GM21447 (cell line): ENCODE measurements around the gene JKAMP.
A peak's percentile ranks its signal among the peaks of the same experiment; 100 is the strongest.
"Not testable (repeated sequence)": the region's sequence is repeated elsewhere in the genome, so short reads cannot be mapped to it uniquely, and the experiment has no call there.

Source experiments
- ATAC-seq: cut with Tn5 transposase; IDR thresholded peaks from one replicate; pipeline ENCODE4 v1.9.1; 2021; ENCODE audit not compliant: unreplicated experiment

JKAMP gene, protein sequence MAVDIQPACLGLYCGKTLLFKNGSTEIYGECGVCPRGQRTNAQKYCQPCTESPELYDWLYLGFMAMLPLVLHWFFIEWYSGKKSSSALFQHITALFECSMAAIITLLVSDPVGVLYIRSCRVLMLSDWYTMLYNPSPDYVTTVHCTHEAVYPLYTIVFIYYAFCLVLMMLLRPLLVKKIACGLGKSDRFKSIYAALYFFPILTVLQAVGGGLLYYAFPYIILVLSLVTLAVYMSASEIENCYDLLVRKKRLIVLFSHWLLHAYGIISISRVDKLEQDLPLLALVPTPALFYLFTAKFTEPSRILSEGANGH

DNA sequence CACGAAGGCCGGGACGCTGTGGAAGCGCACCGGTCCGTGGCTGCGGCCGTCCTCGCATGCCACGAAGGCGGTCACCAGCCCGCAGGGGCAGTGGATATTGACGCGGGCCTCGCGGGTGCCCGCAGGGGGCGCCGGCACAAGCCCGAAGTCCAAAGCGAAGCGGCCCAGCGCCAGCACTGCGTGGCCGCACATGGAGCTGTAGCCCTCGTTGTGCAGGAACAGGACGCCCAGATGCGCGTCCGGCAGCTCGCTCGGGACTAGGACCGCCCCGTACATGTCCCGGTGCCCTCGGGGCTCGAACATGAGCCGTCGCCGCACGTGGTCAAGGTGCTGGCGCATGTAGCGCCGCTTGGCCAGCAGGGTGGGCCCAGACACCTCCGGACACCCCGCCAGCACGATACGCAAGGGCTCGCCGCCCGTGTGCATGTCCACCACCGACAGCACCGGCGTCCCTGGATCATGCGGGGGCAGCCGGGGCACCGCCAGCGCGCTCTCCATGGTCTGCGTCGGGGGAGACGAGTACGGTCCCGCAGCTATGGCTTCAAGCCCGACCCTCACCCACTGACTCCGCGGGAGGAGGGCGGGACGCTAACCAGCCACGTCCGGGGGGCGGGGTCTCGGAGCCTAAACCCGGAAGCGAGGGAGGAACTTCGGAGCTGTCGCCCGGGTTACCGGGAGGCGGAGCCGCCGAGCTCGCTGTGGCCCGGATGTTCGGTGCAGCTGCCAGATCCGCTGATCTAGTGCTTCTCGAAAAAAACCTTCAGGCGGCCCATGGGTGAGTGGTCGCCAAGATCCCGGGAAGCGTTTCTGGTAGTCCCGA lies at the start of gene JKAMP, which contains the start of gene L3HYPDH:
JKAMP (plus strand) TSS at position 699 of the 820 bp plus-strand sequence; CDS start at position 772, 73 bp downstream.
L3HYPDH (minus strand) TSS at position 590 of the 820 bp plus-strand sequence; CDS start at position 498, 92 bp downstream.
- peak; percentile 81 for ATAC-seq

DNA sequence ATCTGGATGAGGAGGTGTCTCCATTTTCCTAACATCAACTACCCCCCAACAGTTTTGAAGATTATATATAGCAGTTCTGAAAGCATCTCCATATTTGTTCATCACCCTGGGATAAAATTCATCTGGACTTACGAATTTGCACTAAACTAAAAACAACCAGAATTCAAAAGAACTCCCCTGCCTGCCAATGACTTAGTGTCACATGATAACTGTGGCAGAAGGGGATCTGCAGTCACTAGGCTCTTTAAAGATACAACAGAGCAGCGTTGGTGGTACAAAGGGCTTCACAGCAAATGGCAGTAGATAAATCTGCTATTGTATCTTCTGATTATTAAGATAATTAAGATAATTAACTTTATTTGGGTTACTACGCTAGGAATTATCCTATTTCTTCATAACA lies 49.2 kb upstream of the JKAMP start:
- ATAC-seq, result no peak

DNA sequence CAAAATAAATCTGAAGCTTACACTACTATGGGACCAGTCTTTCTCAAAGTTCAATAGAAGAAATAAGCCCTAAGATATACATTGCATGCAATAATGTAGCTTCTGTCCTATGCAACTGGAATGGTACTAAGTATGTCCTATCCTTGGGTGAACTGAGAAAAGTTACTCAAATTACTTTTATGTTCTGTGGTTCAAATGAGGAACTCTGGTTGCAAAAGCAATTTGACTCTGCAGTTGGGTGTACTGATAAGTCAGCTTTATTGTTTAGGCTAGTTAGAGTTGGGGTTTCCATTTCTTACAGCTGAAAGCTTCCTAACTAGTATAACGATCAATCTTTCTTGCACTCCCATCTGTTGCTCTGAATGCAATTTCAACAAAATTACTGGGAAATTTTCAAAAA lies 48.3 kb upstream of the JKAMP start:
- ATAC-seq, result no peak

DNA sequence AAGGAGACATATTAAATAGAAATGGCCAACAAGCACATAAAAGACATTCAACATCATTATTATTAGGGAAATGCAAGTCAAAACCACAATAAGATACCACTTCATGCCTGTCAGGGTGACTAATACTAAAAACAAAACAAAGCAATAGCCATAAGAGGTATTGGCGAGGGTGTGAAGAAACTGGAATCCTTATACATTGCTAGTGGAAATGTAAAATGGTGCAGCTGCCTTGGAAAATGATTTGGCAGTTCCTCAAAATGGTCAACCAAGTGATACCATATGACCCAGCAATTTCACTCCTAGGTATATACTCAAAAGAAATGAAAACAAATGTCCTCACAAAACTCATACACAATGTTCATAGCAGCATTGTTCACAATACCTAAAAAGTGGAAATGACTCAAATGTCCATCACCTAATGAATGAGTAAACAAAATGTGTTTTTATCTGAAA lies 46.1 kb upstream of the JKAMP start:
- ATAC-seq, result no peak

DNA sequence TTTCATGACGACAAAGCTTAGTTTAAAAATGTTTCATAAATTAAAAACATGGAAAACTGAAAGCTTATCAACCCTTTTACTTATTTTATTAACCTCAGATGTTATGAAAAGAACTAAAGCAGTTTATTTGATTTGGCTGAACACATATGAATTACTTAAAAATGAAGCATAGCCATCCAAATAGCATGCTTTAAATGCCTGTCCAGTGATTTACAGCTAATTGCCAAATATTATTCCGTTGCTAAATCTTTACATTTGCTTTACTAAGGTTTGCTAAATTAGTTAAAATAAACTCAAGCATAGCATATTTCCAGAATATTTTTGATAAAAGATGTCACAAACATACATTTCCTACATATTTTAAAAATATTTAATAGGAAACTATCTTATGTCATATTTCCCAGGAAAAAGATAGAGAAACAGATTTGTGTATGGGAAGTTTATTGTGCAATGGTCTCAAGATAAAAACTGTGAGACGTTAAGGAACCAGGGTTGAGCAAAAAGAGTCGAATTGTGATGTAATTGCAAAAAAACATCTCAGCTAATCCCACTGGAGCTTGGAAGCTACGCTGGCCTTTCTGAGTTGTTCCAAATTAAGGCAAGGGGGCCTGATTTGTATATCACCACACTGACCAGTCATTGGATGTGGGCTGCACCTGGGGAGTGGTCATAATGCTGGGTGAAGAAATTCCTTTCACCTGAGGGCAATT lies 44.9 kb upstream of the JKAMP start:
- ATAC-seq, result no peak

DNA sequence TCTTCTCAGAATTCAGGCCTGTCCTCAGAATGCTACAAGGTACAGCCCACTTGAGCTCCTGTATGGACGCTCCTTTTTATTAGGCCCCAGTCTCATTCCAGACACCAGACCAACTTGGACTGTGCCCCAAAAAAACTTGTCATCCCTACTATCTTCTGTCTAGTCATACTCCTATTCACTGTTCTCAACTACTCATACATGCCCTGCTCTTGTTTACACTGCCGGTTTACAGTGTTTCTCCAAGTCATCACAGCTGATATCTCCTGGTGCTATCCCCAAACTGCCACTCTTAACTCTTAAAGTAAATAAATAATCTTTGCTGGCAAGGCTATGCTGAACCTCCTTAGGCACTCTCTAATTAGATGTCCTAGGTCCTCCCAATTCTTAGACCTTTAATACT lies 35.6 kb upstream of the JKAMP start:
- not testable (repeated sequence) for ATAC-seq

DNA sequence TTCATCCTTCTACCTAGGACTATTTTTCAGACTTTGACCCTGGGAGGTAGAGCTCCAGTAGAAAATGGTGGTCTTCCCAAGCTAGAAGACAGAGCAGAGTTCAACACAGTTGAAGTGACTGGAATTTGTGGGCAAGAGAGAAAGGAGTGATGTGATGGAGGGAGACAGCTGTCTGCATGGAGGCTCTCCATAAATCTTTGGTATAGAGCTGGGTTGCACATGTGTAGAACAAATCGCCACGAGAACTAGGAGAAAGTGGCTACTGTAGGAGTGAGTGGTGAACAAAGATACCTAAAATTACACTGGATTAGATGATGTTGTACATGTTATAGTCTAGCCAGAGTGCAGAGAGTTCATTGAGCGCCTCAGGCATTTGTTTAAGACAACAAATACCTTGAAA lies 33.6 kb upstream of the JKAMP start:
- no peak for ATAC-seq

DNA sequence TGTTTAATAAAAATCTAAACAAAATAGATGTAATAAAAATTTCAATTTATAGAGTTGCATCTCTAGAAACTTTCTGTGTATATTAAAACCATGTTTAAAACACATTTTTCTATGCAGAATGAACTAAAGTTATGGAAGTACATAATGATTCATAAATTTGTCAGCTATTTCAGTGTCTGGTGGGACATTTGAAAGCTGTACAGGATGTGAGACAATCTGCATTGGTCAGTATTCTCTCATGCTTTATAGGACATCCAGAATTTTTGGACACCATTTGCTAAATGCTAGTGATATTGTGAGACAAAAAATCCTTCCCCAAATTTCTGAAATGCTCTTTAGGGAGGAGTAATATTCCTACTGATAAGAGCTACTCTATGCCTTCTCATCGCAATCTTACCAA lies 32.5 kb upstream of the JKAMP start:
- ATAC-seq, result no peak

DNA sequence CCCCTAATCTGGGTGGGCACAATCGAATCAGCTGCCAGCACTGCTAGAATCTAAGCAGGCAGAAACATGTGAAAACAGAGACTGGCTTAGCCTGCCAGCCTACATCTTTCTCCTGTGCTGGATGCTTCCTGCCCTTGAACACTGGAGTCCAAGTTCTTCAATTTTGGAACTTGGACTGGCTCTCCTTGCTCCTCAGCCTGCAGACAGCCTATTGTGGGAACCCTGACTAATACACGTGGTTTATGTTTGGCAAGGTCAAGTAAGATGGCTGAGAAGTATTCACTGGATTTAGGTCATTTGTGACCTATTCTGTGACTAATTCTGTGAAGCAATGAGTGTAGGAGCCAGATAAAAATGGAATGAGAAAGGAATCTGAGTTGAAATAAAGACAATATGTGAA lies 30.2 kb upstream of the JKAMP start:
- ATAC-seq, result no peak

DNA sequence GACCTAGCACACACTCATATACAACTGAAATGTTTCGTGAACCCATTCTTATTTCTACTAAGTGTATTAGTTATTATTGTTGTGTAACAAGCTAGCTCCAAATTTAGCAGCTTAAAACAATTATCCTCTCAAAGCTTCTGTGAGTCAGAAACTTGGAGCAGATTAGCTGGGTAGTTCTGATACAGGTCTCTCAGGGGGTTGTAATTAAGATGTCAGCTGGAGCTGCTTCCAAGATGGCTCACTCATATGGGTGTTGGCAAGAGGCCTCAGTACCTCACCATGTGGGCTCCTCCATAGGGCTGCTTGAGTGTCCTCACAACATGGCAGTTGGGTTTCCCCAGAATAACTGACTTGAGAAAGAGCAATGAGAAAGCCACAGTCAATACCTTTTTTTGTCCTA lies 28.9 kb upstream of the JKAMP start:
- no peak for ATAC-seq

DNA sequence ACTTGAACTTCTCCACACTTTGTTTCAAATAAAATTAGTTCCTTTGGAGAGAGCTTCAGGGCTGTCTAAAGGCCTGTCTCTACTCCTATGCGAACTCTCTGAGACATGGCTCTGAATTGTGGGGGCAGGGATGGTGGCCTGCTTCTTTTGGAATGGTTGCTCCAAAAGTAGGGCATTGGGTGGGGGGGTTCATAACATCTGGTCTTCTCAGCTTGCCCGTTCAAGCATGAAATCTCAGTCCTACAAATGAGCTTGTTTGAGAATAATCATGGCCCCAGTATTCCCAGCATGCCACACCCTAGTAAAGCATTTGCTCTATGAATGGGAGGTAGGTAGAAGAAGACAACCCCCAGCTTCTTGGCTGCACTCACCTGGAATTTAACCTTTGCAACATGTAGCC lies 25.8 kb upstream of the JKAMP start:
- no peak for ATAC-seq

DNA sequence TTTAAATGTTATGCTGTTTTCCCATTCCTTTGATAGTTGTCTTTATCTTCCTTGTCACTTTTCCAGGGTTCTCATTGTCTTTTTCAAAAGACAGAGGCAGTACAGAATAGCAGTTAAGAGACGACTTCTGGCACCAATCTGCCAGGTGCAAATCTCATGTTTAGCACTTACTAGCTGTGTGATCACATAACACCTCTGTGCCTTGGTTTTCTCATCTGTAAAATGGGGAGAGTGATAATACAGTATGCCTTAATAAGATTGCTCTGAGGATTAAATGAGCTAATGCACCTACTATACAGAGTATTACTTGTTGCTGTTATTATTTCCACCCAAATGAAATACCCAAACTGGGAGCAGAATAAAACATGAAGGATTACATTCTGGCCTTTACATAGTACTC lies 23.9 kb upstream of the JKAMP start:
- no peak for ATAC-seq

DNA sequence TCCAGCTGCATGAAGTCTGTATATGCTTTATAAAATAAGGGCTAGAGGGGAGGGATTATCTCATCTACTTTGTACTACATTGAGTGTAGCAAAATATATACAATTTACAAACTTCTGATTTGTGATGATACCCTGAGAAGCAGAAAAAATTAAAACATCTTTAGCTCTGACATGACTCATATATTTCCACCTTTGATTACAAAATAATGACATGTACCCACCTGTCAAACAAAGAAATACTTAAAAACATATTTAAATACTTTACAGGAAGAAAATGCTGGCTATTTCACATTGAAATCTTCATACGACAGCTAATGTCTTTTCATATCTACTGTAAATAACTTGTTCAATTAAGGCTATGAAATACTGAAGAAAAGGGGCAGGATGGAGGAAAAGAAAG lies 22.4 kb upstream of the JKAMP start:
- ATAC-seq, result no peak

DNA sequence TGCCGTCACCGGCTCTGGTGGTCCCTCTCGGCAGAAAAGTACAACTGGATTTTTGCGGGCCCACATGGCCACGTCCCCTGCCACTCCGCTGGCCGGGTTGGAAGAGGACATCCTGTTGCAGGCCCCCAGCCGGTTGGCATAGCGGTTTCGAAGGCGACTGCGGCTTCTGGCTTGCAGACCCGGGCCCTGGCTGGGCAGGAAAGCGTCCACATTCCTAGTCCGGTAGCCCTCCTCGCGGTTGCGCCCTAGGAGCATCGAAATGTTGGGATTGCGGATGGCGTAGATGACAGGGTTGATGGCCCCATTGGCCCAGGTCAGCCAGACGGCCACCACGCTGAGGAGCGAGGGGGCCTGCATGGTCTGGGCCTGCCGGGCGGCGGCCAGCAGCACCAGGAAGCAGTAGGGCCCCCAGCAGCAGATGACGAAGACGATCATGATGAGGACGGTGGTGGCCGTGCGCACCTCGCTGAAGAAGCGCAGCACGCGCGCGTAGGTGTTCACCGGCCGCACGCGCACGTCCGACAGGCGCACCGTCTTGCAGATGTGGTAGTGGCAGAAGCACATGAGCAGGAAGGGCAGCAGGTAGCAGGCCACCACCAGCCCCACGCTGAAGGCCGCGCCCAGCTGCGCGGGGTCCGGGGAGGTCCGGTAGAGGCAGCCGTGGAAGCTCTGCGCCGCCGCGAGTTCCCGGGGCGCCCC lies 20.4 kb upstream of the JKAMP start:
- ATAC-seq, result peak; percentile 25

DNA sequence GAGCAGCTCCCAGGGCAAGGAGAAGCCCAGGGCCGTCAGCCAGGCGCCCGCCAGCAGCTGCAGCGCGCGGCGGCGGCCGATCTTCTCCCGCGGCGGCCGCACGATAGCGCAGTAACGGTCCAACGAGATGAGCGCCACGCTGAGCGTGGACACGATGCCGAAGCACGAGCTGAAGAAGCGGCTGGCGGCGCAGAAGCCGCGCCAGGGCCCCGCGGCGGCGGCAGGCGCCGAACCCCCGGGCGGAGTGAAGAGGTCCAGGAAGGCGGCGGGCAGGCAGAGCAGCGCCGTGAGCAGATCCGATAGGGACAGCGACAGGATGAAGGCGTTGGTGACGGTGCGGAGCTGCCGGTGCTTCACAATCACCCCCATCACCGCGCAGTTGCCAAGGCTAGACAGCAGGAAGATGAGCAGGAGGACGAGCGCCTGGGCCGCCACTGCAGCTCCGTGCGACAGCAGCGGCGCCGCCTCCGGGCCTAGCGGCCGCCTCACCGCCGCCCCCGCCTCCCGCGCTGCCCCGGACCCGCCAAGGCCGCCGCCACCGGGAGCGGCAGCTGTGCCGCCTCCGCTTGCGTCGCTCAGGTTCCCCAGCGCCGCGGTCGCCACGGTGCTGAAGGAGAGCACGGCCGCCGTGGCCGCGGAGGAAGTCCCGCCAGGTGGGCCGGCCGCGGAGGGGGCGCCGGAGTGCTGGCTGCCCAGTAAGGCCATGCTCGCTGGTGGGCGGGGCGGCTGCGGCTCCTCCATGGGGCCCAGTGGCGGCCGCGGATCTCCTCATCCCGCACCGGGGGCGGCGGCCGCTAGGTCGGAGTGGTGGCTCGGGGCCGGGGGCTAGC lies 19.6 kb upstream of the JKAMP start:
- ATAC-seq, result peak; percentile 54

DNA sequence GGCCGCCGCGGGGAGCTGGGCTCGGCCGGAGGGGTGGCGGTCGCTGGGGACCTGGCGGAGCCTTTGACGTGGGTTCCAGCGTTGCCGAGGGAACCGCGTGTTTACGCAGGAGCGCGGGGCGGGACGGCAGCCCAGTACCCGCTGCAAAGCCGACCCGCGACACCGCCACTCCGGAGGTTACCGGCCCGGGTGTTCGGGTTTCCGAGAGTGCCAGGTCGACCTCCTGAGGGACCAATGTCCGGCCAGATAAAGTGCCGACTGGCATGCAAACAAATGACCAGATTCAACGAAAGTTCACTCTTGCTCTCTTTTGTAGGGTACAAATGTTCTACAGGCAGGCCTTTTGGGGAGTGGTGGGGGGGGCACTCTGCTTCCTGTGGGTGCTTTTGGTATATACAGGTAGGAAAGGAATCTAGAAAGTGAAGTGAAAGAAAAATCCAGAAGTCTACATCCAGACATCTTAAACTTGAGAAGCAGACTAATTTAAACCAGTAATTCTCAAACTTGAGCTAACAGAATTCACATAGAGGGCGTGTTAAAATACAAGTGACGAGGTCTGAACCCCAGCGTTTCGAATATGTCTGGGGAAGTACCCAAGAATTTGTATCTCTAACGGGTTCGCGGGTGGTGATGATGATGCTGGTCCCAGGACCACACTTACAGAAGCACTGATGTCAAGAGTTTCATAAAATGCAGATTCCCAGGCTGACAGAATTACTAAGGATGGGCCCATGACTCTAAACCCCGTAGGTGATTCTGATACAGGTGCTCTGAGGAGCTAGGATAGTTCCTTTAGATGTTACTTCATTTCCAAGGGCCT lies 18.8 kb upstream of the JKAMP start, which contains the start of gene GPR135:
GPR135 (minus strand) TSS at position 65 of the 820 bp plus-strand sequence. CDS start 154 bp downstream, outside the sequence.
- ATAC-seq, result peak; percentile 31

DNA sequence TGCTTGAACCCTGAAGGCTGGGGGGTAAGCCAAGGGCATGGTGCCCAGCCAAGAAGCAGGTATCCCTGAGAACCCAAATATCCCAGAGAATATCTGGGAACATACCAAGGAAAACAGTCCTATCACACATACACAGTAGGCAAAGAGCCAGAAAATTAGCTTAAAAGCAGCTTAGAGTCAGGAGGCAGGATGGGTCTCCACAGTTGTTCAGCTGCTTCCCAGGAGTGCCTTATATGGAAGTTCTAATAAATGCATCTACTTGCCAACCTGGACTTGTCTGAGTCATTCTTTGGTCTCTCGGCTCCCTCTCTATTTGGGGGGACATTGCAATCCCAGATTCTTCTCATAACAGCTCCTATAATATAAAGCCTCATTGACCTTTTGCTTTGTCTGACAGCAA lies 10.1 kb upstream of the JKAMP start:
- ATAC-seq, result no peak

DNA sequence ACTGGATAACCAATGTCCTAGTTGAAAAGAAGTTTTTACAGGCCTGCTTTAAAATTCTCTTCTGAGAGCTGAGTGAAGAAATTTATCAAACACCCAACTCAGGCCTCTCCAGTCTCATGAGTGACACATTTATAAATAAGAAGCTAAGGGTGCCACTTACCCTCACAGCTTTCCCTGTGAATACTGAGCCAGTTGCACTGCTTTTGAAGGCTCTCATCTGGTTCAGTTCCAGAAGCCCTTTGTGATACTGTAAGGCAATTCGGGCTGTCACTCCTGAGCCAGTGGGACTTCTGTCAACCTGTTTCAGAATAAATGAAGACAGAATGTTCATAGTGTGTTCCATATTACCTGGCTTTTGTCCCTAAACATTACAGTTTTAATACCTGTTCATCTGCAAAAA lies 8.6 kb upstream of the JKAMP start:
- ATAC-seq, result no peak

DNA sequence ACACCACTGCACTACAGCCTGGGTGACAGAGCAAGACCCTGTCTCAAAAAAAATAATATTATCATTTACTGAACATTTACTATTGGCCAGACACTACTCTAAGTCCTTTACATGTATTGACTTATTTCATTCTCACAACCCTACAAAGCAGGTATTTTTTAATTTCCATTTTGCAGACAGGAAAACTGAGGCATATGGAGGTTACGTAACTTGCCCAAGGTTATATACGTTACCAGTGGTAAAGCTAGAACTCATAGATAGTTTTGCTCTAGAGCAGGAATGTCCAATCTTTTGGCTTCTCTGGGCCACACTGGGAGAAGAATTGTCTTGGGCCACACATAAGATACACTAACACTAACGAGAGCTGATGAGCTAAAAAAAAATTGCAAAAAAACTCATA lies 5.8 kb upstream of the JKAMP start:
- ATAC-seq, result no peak
